Endothelial cell of umbilical vein (primary cell): ENCODE results near the gene TECTB. TPM values are rescaled to one million over a fixed set of nuclear protein-coding genes. Genes with fewer than 3 reads are reported as not detected.

Experiments used
- BruUV-seq: library from RNA; stranded (reverse); fragments of 400-500 nt; replicated peaks from 2 replicates; lab custom pipeline; 2021; lab: Mats Ljungman, UMichigan
- CTCF ChIA-PET: fragments of 300-600, 350-600 bp; sonication (Branson Sonifier 250); formaldehyde crosslinking; loops from one replicate; lab custom pipeline; 2021; ENCODE audit warnings: antibody characterized with exemption, inconsistent platforms; lab: Charles Lee
- POLR2A ChIA-PET: fragments of 300-600, 350-600 bp; sonication (Branson Sonifier 250); formaldehyde crosslinking; loops from one replicate; lab custom pipeline; 2021; ENCODE audit warnings: antibody characterized with exemption, inconsistent platforms; lab: Charles Lee
- DNase-seq: peaks from one replicate; pipeline ENCODE4 v3.0.0-alpha.2; 2011; ENCODE audit warnings: low read depth, low spot score
- FAIRE-seq: peaks from 2 replicates; lab custom pipeline; 2011; peaks lifted over from hg19 to GRCh38; lab: Jason Lieb, UNC
- H2AFZ ChIP-seq: 2 replicates; pipeline ENCODE4 v1.6.0; 2012; ENCODE audit warnings: low read depth, low read length, control low read depth, inconsistent platforms
- H3K27ac ChIP-seq: 2 replicates; pipeline ENCODE4 v1.5.1; 2011; ENCODE audit warnings: low read depth, mild to moderate bottlenecking, control low read depth, low read length, moderate library complexity; ENCODE audit not compliant: insufficient read depth
- H3K27me3 ChIP-seq, 2 experiments: 2 replicates each; pipeline versions ENCODE4 v1.6.0 to v1.6.1; 2011; ENCODE audit warnings: low read length in 2 of 2, mixed read lengths in 1 of 2; ENCODE audit not compliant: control insufficient read depth in 2 of 2, insufficient read depth in 2 of 2
- H3K36me3 ChIP-seq, 2 experiments: 2 replicates in 1 of 2; 3 replicates in 1 of 2; pipeline ENCODE4 v1.5.1; 2011; ENCODE audit warnings: low read length in 2 of 2, mild to moderate bottlenecking in 1 of 2, moderate library complexity in 1 of 2; ENCODE audit not compliant: control insufficient read depth in 2 of 2, insufficient read depth in 2 of 2; ENCODE audit errors: extremely low read depth in 1 of 2
- H3K4me1 ChIP-seq: 3 replicates; pipeline ENCODE4 v1.5.1; 2011; ENCODE audit warnings: mild to moderate bottlenecking, low read length; ENCODE audit not compliant: control insufficient read depth, insufficient read depth; ENCODE audit errors: extremely low read depth
- H3K4me2 ChIP-seq: 2 replicates; pipeline ENCODE4 v1.6.1; 2011; ENCODE audit warnings: low read length, control low read depth, mixed read lengths; ENCODE audit not compliant: insufficient read depth
- H3K4me3 ChIP-seq, 3 experiments: fragments of 200-600 bp in 1 of 3; sonication (generic), shearing (Covaris generic) in 1 of 3; replicated peaks in 1 of 3; 2 replicates each; pipeline ENCODE4 v1.5.1; 2011 to 2016; ENCODE audit warnings: control low read depth in 3 of 3, low read length in 3 of 3, mild to moderate bottlenecking in 2 of 3, inconsistent platforms in 1 of 3, low read depth in 1 of 3, moderate library complexity in 1 of 3; ENCODE audit not compliant: insufficient read depth in 1 of 3
- H3K79me2 ChIP-seq: 2 replicates; pipeline ENCODE4 v1.6.0; 2012; ENCODE audit warnings: low read length, inconsistent platforms; ENCODE audit not compliant: control insufficient read depth, insufficient read depth
- H3K9ac ChIP-seq: replicated peaks from 2 replicates; pipeline ENCODE3; 2011; ENCODE audit warnings: low read length, control low read depth; ENCODE audit not compliant: insufficient read depth; ENCODE audit errors: extremely low read depth
- H3K9me1 ChIP-seq: replicated peaks from 3 replicates; pipeline ENCODE4 v1.6.0; 2011; ENCODE audit warnings: mild to moderate bottlenecking, low read length; ENCODE audit not compliant: control insufficient read depth, insufficient read depth; ENCODE audit errors: extremely low read depth
- H3K9me3 ChIP-seq: replicated peaks from 2 replicates; pipeline ENCODE4 v1.5.1; 2012; ENCODE audit warnings: low read length, inconsistent platforms; ENCODE audit not compliant: control insufficient read depth, insufficient read depth
- H4K20me1 ChIP-seq: replicated peaks from 2 replicates; pipeline ENCODE3; 2011; ENCODE audit warnings: mild to moderate bottlenecking, low read length; ENCODE audit not compliant: control insufficient read depth, insufficient read depth; ENCODE audit errors: extremely low read depth
- CTCF ChIP-seq, 2 donors: IDR thresholded peaks; 1 replicate in 1 of 2; 2 replicates in 1 of 2; pipeline ENCODE4 v1.5.1; 2011; ENCODE audit warnings: low read length in 2 of 2, mild to moderate bottlenecking in 2 of 2, moderate library complexity in 2 of 2, control low read depth in 1 of 2, inconsistent platforms in 1 of 2, low read depth in 1 of 2; ENCODE audit not compliant: insufficient read depth in 1 of 2; ENCODE audit errors: extremely low read depth in 1 of 2
- EZH2 ChIP-seq: IDR thresholded peaks from 2 replicates; pipeline ENCODE4 v1.6.1; 2012; ENCODE audit warnings: borderline replicate concordance, low read depth, mild to moderate bottlenecking, moderate library complexity, low read length, inconsistent platforms; ENCODE audit not compliant: severe bottlenecking
- FOS ChIP-seq: IDR thresholded peaks from 2 replicates; pipeline ENCODE4 v1.6.1; 2011; ENCODE audit warnings: mild to moderate bottlenecking, low read length, moderate library complexity, borderline replicate concordance; ENCODE audit not compliant: insufficient read depth
- GATA2 ChIP-seq: IDR thresholded peaks from 2 replicates; pipeline ENCODE4 v1.7.0; 2011; ENCODE audit warnings: low read depth, mild to moderate bottlenecking, moderate library complexity, mixed read lengths, low read length; ENCODE audit not compliant: insufficient read length, insufficient read depth
- JUN ChIP-seq: IDR thresholded peaks from 2 replicates; pipeline ENCODE4 v1.6.1; 2011; ENCODE audit warnings: borderline replicate concordance, low read depth; ENCODE audit not compliant: insufficient read length, insufficient read depth
- MAX ChIP-seq: IDR thresholded peaks from 2 replicates; pipeline ENCODE4 v1.6.1; 2011; ENCODE audit not compliant: insufficient read depth, insufficient read length
- MYC ChIP-seq: IDR thresholded peaks from one replicate; pipeline ENCODE4 v1.6.1; 2011; ENCODE audit warnings: mild to moderate bottlenecking, low read depth, low read length
- POLR2A ChIP-seq: IDR thresholded peaks from 2 replicates; pipeline ENCODE4 v1.6.1; 2012; ENCODE audit warnings: low read depth, mild to moderate bottlenecking, control low read depth, low read length
- POLR2AphosphoS5 ChIP-seq: IDR thresholded peaks from 2 replicates; pipeline ENCODE4 v1.6.1; 2012; ENCODE audit warnings: low read depth, mild to moderate bottlenecking, control low read depth, low read length, moderate library complexity; ENCODE audit not compliant: insufficient read depth
- dilution Hi-C: fragments of 300-500 bp; cut with MboI; formaldehyde crosslinking; loops from one replicate; pipeline ENCODE4 v1.15.0; 2019; ENCODE audit warnings: low sequenced_read_pairs; ENCODE audit not compliant: extremely low pct_ligation_motif_present
- intact Hi-C: fragments of 100-400 bp; cut with micrococcal nuclease; formaldehyde crosslinking; loops from one replicate; pipeline ENCODE4 v1.10.0; 2022
- polyA plus RNA-seq, 4 experiments: library from polyadenylated mRNA; depleted of rRNA in 3 of 4; stranded (reverse) in 3 of 4; unstranded in 1 of 4; fragments of >200 nt; gene quantifications; 2 replicates each; pipeline versions ENCODE4 v1.2.1 to v1.2.3, GENCODE V29; 2011 to 2012; ENCODE audit warnings: missing spikeins in 1 of 4
- total RNA-seq: library from RNA; stranded (reverse); gene quantifications from 2 replicates; pipeline ENCODE4 v1.2.3, GENCODE V29; 2021

The TECTB gene
- total and polyA plus RNA-seq, 2 donors (not counting 3 experiments of a cell fraction or from before 2014, with no cell fraction given): not detected

- Histone ChIP-seq H3K36me3 (no peaks in the 10 kb centered on the region), H3K9me3 (no peaks in the 10 kb centered on the region), H3K4me1 (no peaks in the 10 kb centered on the region), H3K27me3 (peaks cover 4 to 7% of the 10 kb centered on the region in 2 experiments), H3K9ac (no peak overlapping the region), H3K4me3 (no peak overlapping the region), H3K79me2 (no peaks in the 10 kb centered on the region), H4K20me1 (no peaks in the 10 kb centered on the region), H3K4me2 (no peak overlapping the region), H3K9me1 (no peaks in the 10 kb centered on the region), H2AFZ (no peak overlapping the region), H3K27ac (no peak overlapping the region)
- FAIRE-seq: no peak
- dilution Hi-C loops (no loop called here), intact Hi-C loops (no loop called here)
- CTCF ChIA-PET: interaction anchor here (1.2 kb wide), 1 partner anchor 90 kb away, joined by 3 read pairs; no protein-coding TSS in a partner anchor
- POLR2A ChIA-PET: no interaction called here
- BruUV-seq: no TSS peak
- no peak for TF ChIP-seq POLR2A
- TF ChIP-seq CTCF (IDR thresholded peaks at IDR 0.05; ENCODE audit: extremely low read depth in 1 of 2, insufficient read depth in 1 of 2, low read depth in 1 of 2, low read length in 2 of 2): no peak
- no peak for TF ChIP-seq EZH2
- TF ChIP-seq GATA2: no peak
- no peak for TF ChIP-seq MYC
- TF ChIP-seq MAX: no peak
- TF ChIP-seq JUN: no peak
- no peak for TF ChIP-seq POLR2AphosphoS5
- no peak for TF ChIP-seq FOS
- DNase-seq: no peak
Measured at GRCh38 chr10:112335868-112336265, 52.7 kb downstream of the TECTB start.
